ENCODE measurements around the gene BBS2. TPM values are rescaled to one million over a fixed set of nuclear protein-coding genes. Genes with fewer than 3 reads are reported as not detected.

The BBS2 gene
- total and polyA plus RNA-seq, 12 donors, result 11.7 to 75.9 (median 54.9) TPM

DNA sequence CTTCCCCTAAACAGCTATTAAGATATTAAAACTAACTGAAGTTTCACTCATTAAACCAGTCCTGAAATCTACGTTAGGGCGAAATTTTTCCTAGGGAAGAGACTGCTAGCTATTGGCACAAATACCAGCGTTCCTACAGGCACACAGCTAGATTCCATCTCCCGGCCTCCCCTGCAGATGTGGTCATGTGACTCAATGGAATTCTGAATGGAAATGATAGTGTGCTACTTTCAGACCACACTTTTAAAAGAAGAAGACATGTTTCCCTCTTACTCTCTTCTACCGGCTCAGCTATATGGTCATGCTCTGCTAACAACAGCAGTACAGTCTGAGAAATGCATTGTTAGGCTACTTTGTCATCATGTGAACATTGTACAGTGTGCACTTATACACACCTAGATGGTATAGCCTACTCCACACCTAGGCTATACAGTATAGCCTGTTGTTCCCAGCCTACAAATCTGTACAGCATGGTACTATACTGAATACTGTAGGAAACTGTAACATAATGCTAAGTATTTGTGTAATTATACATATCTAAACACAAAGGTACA, 37.1 kb downstream of the BBS2 start:
- Histone ChIP-seq H3K36me3 (peaks cover 0 to 91% (median 42%) of the 10 kb centered on the region in 9 donors), H3K4me3 (no peak overlapping the region), H3K27ac (no peak overlapping the region), H3K27me3 (no peaks in the 10 kb centered on the region), H3K9me3 (no peaks in the 10 kb centered on the region), H3K4me1 (peaks cover 0 to 2% (median 0%) of the 10 kb centered on the region in 9 donors)
- no peak for TF ChIP-seq CTCF (IDR thresholded peaks at IDR 0.05)
- intact Hi-C loops (cut with DNase I), result no loop called here
- WGBS, 2 donors, result 80 to 81% methylated on average over 5 of the region's 5 CpGs
- ATAC-seq (no peak), DNase-seq (no peak)

- Histone ChIP-seq H3K4me1 (peaks cover 0 to 10% (median 0%) of the 10 kb centered on the region in 9 donors), H3K4me3 (no peak overlapping the region), H3K9me3 (no peaks in the 10 kb centered on the region), H3K27me3 (no peaks in the 10 kb centered on the region), H3K27ac (no peak overlapping the region), H3K36me3 (peaks cover 0 to 100% (median 52%) of the 10 kb centered on the region in 9 donors)
- 93 to 95% methylated on average over 2 of the region's 2 CpGs for WGBS, 2 donors
- no peak for ATAC-seq
- no peak for TF ChIP-seq CTCF (IDR thresholded peaks at IDR 0.05)
- no peak for DNase-seq
- intact Hi-C loops (cut with DNase I), result no loop called here
These were observed 38.2 kb downstream of the BBS2 start for GRCh38 chr16:56481468-56482122.

DNA sequence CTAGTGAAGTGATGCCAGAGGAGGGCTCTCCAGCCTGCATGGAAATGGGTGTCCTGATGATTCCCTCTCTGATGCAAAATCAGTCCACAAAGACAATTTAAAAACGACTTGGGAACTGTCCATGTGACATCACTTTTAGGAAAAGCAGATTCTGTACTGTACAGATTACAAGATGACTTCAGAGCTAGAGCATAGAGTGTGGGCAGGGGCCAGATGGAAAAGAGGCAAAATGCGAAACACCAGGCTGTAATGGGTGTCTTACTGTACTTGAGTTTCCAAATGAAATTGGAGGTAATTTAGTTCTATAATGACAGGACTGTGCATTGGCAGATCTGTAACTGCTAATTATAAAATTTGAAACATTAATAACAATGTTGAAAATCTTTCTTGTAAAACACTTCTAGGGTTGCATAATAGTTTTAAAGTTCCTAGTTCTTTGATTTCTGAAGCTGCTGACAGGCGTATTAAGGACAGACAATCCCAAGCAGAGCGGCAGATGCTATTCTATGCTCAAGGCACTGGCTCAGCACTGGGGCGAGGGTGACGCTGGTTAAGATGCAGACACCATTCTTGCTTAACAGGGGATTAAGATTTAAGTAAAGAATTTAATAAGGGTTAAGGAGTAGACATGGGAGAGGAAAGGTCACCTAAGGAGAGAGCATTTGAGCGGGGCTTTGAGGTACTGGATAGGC, 38.9 kb downstream of the BBS2 start:
- intact Hi-C loops (cut with DNase I), result no loop called here
- no peaks in the 10 kb centered on the region for H3K9me3 ChIP-seq
- no peaks in the 10 kb centered on the region for H3K27me3 ChIP-seq
- ATAC-seq, result no peak
- no peak for DNase-seq
- H3K4me3 ChIP-seq, result no peak overlapping the region
- peaks cover 0 to 100% (median 55%) of the 10 kb centered on the region in 9 donors for H3K36me3 ChIP-seq
- TF ChIP-seq CTCF (IDR thresholded peaks at IDR 0.05), result no peak
- 86 to 87% methylated on average over 7 of the region's 7 CpGs for WGBS, 2 donors
- H3K4me1 ChIP-seq, result peaks cover 0 to 11% (median 0%) of the 10 kb centered on the region in 9 donors
- no peak overlapping the region for H3K27ac ChIP-seq

DNA sequence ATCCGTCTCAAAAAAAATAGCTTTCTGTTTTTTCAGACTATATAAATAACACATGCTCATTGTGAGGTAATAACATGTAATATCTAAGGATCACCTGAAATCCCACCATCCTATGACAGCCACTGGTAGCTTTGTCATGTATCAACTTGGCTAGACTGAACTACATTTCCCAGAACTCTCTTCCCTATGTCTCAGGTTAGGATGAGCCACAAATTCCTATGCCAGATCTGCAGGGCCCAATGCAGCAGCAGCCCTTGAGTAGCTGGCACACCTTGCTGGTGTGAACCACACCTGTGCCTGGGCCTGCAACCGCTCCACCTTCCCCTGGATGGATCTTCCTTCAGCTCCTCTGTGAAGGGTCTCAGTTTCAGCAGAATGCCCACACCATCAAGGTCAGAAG, 40.4 kb downstream of the BBS2 start:
- ATAC-seq (no peak), DNase-seq (no peak)
- Histone ChIP-seq H3K4me3 (no peak overlapping the region), H3K4me1 (peaks cover 0 to 11% (median 0%) of the 10 kb centered on the region in 9 donors), H3K27ac (no peak overlapping the region), H3K9me3 (no peaks in the 10 kb centered on the region), H3K27me3 (no peaks in the 10 kb centered on the region), H3K36me3 (peaks cover 0 to 100% (median 61%) of the 10 kb centered on the region in 9 donors)
- intact Hi-C loops (cut with DNase I), result no loop called here
- WGBS, 2 donors, result 97 to 100% methylated on average over 2 of the region's 2 CpGs
- TF ChIP-seq CTCF (IDR thresholded peaks at IDR 0.05), result no peak

Data from heart right ventricle (tissue), 16 donors.